Measurements from ENCODE around the gene OSBPL3. TPM values are rescaled to one million over a fixed set of nuclear protein-coding genes. Genes with fewer than 3 reads are reported as not detected.

Gene OSBPL3
- total RNA-seq, 1 experiment from 2014 or later: 9.2 TPM

DNA sequence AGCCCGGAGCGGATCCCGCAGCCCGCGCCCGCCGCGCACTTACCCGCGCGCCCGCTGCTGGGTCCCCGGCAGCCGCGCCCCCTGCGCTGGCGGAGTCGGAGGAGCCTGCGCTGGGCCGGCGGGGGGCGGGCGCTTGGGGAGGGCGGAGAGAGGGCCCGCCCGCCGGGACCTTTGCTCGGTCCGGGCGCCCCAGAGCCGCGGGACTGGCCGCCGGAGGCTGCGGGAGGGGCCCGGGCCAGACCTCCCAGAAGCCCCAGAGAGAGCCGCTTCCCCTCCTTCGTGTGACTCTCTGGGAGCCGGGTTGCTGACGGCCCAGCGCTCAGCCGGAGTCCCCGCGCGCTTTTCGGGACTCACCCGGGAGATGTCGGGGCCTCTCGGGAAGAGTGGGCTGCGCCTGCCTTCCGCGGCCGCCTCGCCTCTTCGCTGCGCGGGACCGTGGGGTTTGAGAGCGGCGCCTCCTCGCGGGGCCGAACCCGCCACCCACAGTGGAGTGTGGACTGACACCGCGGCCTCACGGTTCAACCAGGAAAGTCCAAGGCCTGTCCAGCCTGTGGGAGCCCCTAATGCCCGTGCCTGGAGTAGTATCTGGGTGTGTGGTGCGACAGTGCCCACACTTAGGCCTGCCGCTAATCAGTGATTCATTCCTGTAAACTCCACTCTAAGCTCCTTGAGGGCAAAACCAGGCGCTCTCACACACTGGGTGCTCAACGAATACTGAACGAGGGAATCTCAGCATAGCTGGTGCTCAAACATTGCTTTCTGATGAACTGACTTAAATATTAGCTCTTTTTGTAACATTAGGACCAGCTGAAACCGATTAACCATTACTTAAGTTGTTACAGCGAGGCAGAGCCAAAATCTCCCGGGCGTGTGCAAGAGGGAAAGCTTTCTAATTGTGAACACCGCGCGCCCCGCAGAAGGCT lies 222.4 kb downstream of the OSBPL3 start, which contains the start of gene GSDME:
GSDME (minus strand) TSS at position 112 of the 923 bp plus-strand sequence. CDS start 7,690 bp downstream, outside the sequence.
- DNase-seq (ENCODE audit: low read depth, low spot score): no peak
- H3K36me3 ChIP-seq (ENCODE audit: control insufficient read depth, insufficient read depth, low read length): no peaks in the 10 kb centered on the region
- peak; percentile 93 for ATAC-seq
- no peaks in the 10 kb centered on the region for H3K4me1 ChIP-seq (ENCODE audit: control insufficient read depth, insufficient read depth, low read length)
- TF ChIP-seq, protein P1, sequence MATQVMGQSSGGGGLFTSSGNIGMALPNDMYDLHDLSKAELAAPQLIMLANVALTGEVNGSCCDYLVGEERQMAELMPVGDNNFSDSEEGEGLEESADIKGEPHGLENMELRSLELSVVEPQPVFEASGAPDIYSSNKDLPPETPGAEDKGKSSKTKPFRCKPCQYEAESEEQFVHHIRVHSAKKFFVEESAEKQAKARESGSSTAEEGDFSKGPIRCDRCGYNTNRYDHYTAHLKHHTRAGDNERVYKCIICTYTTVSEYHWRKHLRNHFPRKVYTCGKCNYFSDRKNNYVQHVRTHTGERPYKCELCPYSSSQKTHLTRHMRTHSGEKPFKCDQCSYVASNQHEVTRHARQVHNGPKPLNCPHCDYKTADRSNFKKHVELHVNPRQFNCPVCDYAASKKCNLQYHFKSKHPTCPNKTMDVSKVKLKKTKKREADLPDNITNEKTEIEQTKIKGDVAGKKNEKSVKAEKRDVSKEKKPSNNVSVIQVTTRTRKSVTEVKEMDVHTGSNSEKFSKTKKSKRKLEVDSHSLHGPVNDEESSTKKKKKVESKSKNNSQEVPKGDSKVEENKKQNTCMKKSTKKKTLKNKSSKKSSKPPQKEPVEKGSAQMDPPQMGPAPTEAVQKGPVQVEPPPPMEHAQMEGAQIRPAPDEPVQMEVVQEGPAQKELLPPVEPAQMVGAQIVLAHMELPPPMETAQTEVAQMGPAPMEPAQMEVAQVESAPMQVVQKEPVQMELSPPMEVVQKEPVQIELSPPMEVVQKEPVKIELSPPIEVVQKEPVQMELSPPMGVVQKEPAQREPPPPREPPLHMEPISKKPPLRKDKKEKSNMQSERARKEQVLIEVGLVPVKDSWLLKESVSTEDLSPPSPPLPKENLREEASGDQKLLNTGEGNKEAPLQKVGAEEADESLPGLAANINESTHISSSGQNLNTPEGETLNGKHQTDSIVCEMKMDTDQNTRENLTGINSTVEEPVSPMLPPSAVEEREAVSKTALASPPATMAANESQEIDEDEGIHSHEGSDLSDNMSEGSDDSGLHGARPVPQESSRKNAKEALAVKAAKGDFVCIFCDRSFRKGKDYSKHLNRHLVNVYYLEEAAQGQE (IDR thresholded peaks at IDR 0.05; ENCODE audit: insufficient read depth in 1 of 2, low read depth in 2 of 2, low read length in 1 of 2): no peak
- TF ChIP-seq TCF7L2 (IDR thresholded peaks at IDR 0.05; ENCODE audit: low read depth, low read length) (no peak), SIN3A (IDR thresholded peaks at IDR 0.05; ENCODE audit: borderline replicate concordance, insufficient read depth, low read depth, low read length) (no peak), POLR2AphosphoS5 (IDR thresholded peaks at IDR 0.05; ENCODE audit: low read depth, low read length) (no peak), CTCF (IDR thresholded peaks at IDR 0.05) (no peak)
- no TSS peak for BruUV-seq (replicated peaks)
- no peak within 1 kb of the TSS for H3K27ac ChIP-seq (ENCODE audit: low read length)
- intact Hi-C loops (cut with micrococcal nuclease; ENCODE audit: unreplicated experiment) (no loop called here), in situ Hi-C loops (cut with HindIII; ENCODE audit: low pct_unique_long_range_greater_than_20kb, low sequenced_read_pairs) (no loop called here)
- ChIA-PET CTCF (interaction anchor here (0.5 kb wide), 1 partner anchor 13 kb away, joined by 4 read pairs; no protein-coding TSS in a partner anchor), POLR2A (no interaction called here)
- H3K9me3 ChIP-seq (ENCODE audit: control insufficient read depth, insufficient read depth, low read depth, low read length): 0 out of 2 replicates have a peak, but pooled peaks cover 6% of the 10 kb centered on the region
- peaks cover 37% of the 10 kb centered on the region for H3K27me3 ChIP-seq (ENCODE audit: control insufficient read depth, insufficient read depth, low read length)
- peak within 1 kb of the TSS; percentile 54 to 55 for H3K4me3 ChIP-seq (ENCODE audit: low read depth in 2 of 2, low read length in 2 of 2)

GRCh38 chr7:24756545-24757352 lies 223.2 kb downstream of the OSBPL3 start:
- 0 out of 2 replicates have a peak, but pooled peaks cover 6% of the 10 kb centered on the region for H3K9me3 ChIP-seq (ENCODE audit: control insufficient read depth, insufficient read depth, low read depth, low read length)
- in situ Hi-C loops (cut with HindIII; ENCODE audit: low pct_unique_long_range_greater_than_20kb, low sequenced_read_pairs): no loop called here
- DNase-seq (ENCODE audit: low read depth, low spot score) (no peak), ATAC-seq (peak; percentile 81)
- H3K4me1 ChIP-seq (ENCODE audit: control insufficient read depth, insufficient read depth, low read length): no peaks in the 10 kb centered on the region
- TF ChIP-seq POLR2AphosphoS5 (IDR thresholded peaks at IDR 0.05; ENCODE audit: low read depth, low read length): no peak
- no peak for TF ChIP-seq TCF7L2 (IDR thresholded peaks at IDR 0.05; ENCODE audit: low read depth, low read length)
- TF ChIP-seq CTCF (IDR thresholded peaks at IDR 0.05): no peak
- TF ChIP-seq, protein P1 (IDR thresholded peaks at IDR 0.05; ENCODE audit: insufficient read depth in 1 of 2, low read depth in 2 of 2, low read length in 1 of 2): no peak
- TF ChIP-seq SIN3A (IDR thresholded peaks at IDR 0.05; ENCODE audit: borderline replicate concordance, insufficient read depth, low read depth, low read length): no peak
- H3K27ac ChIP-seq (ENCODE audit: low read length): no peak overlapping the region
- BruUV-seq (replicated peaks): no TSS peak
- intact Hi-C loops (cut with micrococcal nuclease; ENCODE audit: unreplicated experiment): no loop called here
- H3K27me3 ChIP-seq (ENCODE audit: control insufficient read depth, insufficient read depth, low read length): peaks cover 37% of the 10 kb centered on the region
- POLR2A ChIA-PET: no interaction called here
- no peaks in the 10 kb centered on the region for H3K36me3 ChIP-seq (ENCODE audit: control insufficient read depth, insufficient read depth, low read length)
- CTCF ChIA-PET: no interaction called here
- H3K4me3 ChIP-seq (ENCODE audit: low read depth in 2 of 2, low read length in 2 of 2): peak overlapping the region; percentile 54 to 55

Measured in Panc1 (cell line).